Measurements from ENCODE around the gene FLRT2.

FLRT2 gene, protein sequence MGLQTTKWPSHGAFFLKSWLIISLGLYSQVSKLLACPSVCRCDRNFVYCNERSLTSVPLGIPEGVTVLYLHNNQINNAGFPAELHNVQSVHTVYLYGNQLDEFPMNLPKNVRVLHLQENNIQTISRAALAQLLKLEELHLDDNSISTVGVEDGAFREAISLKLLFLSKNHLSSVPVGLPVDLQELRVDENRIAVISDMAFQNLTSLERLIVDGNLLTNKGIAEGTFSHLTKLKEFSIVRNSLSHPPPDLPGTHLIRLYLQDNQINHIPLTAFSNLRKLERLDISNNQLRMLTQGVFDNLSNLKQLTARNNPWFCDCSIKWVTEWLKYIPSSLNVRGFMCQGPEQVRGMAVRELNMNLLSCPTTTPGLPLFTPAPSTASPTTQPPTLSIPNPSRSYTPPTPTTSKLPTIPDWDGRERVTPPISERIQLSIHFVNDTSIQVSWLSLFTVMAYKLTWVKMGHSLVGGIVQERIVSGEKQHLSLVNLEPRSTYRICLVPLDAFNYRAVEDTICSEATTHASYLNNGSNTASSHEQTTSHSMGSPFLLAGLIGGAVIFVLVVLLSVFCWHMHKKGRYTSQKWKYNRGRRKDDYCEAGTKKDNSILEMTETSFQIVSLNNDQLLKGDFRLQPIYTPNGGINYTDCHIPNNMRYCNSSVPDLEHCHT

GRCh38 chr14:85529803-85530574 lies at the start of gene FLRT2:
Gene FLRT2, plus strand, starts transcription at chr14:85530144. Its CDS starts 91,371 bp downstream, at chr14:85621515.
- FAIRE-seq (no peak), DNase-seq (ENCODE audit: insufficient read length, low spot score) (no peak)

GRCh38 chr14:85481471-85481870 lies 48.5 kb upstream of the FLRT2 start:
- DNase-seq (ENCODE audit: insufficient read length, low spot score), result no peak
- FAIRE-seq, result no peak

- FAIRE-seq (no peak), DNase-seq (ENCODE audit: insufficient read length, low spot score) (no peak)
These were observed 47.4 kb upstream of the FLRT2 start for GRCh38 chr14:85482552-85482951.

DNA sequence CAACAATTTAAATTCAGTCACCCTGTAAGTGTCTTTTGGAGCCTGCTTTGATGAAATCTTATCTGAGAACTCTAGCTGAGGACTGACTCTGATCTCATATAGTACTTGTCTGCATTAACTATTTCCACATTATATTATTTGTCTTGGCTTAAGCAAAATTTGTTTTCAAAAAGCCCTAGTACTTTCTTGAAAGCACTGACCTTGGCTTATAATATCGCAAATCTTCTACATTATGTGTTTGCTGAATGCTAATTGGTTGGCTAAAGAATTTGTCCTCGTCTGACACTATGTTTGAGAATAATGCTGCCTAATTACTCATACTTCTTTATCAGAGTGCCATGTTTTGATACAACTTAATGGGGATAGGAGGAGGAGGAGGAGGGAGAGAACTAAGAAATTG lies 46.9 kb upstream of the FLRT2 start:
- FAIRE-seq, result no peak
- DNase-seq (ENCODE audit: insufficient read length, low spot score), result no peak

DNA sequence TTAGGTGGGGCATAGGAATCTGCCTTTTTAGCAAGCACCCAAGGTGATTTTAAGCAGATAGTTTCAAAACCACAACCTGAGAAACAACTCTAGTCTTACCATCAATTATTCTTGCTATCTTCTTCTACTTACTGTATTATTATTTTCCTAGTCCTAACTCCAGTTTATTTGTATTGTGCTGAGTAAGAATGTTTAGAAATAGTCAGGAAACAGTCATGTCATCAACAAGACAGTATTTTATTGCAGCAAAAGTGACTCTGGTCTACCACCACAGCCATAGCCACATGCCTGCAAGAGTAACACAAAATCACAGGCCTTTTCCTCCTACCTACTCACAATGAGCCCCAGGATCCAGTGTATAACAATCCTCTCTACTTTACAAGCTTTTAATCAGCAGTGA lies 46.3 kb upstream of the FLRT2 start:
- no peak for DNase-seq (ENCODE audit: insufficient read length, low spot score)
- FAIRE-seq, result no peak

DNA sequence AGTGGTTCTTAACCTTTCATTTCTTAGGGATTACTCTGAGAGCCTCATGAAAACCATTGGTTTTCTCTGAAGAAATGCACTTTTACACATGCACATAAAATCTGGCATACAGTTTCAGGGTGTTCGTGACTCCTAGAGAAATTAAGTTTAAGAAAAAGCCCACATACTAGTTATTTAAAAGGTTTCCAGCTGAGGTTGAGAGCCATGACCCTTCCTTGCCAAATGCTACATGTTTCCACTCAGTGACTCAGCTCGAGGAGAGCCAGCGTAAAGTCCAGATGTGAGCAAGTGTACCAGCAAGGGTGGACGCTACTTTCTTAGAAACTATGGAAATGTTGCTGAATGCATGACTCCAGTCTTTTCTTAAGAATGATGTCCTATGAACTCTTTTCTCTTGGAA lies 42.7 kb upstream of the FLRT2 start:
- FAIRE-seq (no peak), DNase-seq (ENCODE audit: insufficient read length, low spot score) (no peak)

GRCh38 chr14:85501751-85502150 lies 28.2 kb upstream of the FLRT2 start:
- no peak for DNase-seq (ENCODE audit: insufficient read length, low spot score)
- no peak for FAIRE-seq

DNA sequence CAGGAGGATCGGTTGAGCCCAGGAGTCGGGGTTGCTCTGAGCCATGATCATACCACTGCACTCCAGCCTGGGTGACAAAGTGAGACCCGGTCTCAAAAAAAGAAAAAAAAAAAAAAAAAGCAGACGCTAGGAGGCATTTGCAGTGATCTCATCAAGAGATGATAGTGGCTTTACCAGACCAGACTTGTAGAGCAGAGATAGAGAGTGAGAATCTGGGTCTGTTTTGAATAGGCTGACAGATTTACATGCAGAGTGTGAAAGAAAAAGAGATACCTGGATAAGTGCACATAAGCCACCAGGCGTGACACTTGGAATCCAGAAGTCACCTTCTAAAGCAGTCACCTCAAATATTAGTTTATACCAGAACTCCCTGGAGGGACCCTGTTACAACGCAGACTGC lies 21.1 kb upstream of the FLRT2 start:
- DNase-seq (ENCODE audit: insufficient read length, low spot score) (no peak), FAIRE-seq (no peak)

DNA sequence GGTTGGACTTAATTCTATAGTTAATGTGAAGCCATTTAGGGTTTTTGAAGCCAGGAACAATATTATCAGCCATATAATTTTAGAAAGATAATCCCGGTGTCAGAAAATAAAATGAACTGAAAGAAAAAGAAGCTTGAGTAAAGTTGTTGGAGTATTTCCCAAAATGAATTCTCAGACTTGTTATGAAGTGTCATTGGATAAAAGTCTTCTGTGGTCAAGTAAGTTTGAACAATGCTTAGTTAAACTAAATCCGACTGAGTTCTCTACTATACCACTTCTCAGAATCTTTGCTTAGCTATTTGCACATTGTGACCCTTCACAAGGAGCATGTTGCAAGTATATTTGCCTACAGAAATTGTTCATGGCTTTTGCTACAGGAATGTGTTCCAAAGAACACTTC lies 17.5 kb upstream of the FLRT2 start:
- DNase-seq (ENCODE audit: insufficient read length, low spot score) (no peak), FAIRE-seq (no peak)

DNA sequence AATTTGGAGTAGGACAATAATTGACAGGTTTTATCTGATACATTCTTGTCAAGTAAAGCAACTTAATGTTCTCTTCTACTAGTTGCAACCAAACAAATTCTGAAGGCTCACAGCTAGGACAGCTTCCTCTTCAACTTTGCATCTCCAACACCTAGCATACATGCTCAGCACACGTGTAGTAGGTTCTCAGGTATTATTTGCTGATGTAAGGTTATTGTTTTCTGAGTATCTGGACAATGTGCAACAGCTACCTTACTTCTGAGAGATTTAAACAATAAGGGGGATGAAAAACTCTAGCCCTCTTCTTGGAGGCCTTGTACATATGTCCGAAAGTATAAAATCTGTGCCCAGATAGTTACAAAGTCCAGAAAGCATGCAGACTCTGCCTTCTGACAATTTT lies 15.5 kb upstream of the FLRT2 start:
- FAIRE-seq (no peak), DNase-seq (ENCODE audit: insufficient read length, low spot score) (no peak)

DNA sequence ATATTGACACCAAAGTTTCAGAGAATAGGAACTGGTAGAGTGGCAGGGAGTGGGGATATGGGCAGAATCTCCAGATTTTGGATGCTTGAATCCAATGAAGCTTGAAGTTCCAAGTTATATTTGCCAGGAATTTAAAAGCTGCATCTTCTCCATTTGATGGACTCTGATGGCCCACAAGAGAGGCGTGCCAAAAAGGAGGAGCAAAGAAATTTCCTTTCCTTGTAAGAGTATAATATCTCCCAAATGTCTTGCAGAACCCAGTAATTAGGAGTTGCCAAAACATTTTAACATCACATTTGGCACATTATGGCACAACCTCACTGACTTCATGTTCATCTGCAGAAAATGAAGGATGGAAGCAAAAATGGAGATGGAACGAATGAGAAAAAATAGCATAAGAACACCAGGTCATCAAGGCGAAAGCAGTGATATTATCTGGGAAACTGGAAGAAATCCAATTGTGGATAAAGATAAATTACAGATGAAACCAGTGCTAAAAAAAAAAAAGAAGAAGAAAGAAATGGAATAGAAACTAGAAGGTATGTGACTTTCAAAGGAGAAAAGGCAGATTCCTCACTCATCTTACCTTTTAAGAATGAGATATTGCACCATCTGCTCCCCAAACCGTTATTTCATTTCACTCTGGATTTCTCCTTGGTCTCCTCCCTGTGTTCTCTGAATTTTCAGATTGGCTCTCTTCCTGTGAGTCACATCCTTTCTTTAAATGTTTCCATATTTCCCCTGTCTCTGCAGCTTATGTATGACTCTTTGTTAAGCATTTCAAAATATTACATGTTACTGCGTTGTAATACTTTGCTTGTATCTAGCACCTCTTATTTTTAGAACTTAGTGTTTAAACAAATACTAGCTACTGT lies 13.5 kb upstream of the FLRT2 start:
- DNase-seq (ENCODE audit: insufficient read length, low spot score) (no peak), FAIRE-seq (no peak)

- DNase-seq (ENCODE audit: insufficient read length, low spot score) (no peak), FAIRE-seq (no peak)
These were observed 12.7 kb upstream of the FLRT2 start for GRCh38 chr14:85517114-85517688.

GRCh38 chr14:85519661-85520305 lies 10.2 kb upstream of the FLRT2 start:
- DNase-seq (ENCODE audit: insufficient read length, low spot score) (no peak), FAIRE-seq (no peak)

DNA sequence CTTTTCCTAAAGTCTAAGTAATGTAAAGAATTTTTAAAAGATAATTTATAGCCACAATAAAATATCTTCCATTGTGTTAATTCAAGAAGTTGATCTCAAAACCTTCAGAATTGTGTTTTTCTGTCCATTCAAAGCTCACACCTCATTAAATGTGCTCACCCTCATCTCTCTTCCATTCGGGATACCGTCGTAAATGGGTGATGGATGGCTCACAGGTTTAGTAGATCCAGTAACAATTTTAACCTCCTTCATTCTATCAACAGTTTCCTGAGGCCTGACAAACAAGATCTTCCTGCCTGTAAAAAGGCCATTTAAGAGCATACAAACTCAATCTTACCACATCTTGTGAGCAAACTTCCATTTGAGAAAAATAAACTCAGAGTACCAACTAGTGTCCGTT lies 9.4 kb upstream of the FLRT2 start:
- DNase-seq (ENCODE audit: insufficient read length, low spot score), result no peak
- no peak for FAIRE-seq

DNA sequence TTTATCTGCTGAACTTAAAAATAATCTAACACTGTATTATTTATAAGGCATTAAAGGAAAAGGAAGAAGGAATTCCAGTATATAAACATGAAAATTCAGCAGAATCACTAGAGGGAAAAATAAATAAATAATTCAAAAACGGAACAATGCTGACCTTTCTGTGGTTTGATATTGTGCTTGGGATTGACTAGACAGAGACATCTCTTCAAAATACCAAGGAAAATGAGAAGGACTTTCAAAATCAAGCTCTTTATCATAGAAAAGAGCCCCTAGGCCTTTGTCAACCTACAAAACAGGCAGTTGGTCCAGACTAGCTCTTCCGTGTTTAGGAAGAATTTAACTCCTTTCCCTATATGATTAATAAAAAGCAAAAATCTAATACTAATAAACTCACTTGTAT lies 6.3 kb upstream of the FLRT2 start:
- FAIRE-seq (no peak), DNase-seq (ENCODE audit: insufficient read length, low spot score) (no peak)

DNA sequence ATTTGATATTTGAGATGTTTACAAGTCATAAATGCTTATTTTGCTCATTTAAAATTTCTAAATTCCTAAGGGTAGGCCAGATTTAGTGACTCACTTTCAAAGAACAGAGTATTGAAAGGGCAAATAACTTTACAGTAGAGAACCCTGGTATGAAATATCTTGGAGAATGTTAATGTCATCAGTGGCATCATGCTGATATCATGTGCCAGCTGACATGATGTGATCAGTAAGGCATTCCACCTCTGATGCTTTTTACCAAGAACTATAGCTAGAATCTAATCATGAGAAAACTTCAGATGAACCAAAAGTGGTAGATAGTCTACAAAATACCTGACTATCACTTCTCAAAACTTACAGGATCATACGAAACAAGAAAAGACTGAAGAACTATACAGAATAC lies 2.9 kb upstream of the FLRT2 start:
- no peak for FAIRE-seq
- DNase-seq (ENCODE audit: insufficient read length, low spot score), result no peak

- FAIRE-seq, result no peak
- no peak for DNase-seq (ENCODE audit: insufficient read length, low spot score)
These were observed 2.4 kb upstream of the FLRT2 start for GRCh38 chr14:85527445-85528035.

- FAIRE-seq, result no peak
These were observed 1.7 kb upstream of the FLRT2 start for GRCh38 chr14:85528080-85528896.

More at GRCh38 chr14:85528080-85528896, 1.7 kb upstream of the FLRT2 start:
- DNase-seq (ENCODE audit: insufficient read length, low spot score), result no peak
